GM23248 (cell line): ENCODE measurements around the gene SLX4IP. TPM values are rescaled to one million over a fixed set of nuclear protein-coding genes. Genes with fewer than 3 reads are reported as not detected.
A peak's percentile ranks its signal among the peaks of the same experiment; 100 is the strongest.

ENCODE experiments used
- DNase-seq: peaks from one replicate; pipeline ENCODE4 v3.0.0-alpha.2; 2015
- H2AFZ ChIP-seq: fragments of 200-600 bp; sonication (generic); 2 replicates; pipeline ENCODE4 v1.6.1; 2016; ENCODE audit warnings: antibody characterized with exemption
- H3F3A ChIP-seq: fragments of 200-600 bp; sonication (generic); 2 replicates; pipeline ENCODE4 v1.6.1; 2016; ENCODE audit warnings: mild to moderate bottlenecking, antibody characterized with exemption, mixed run types; ENCODE audit not compliant: insufficient read depth
- H3K27ac ChIP-seq: fragments of 200-600 bp; sonication (generic); 2 replicates; pipeline ENCODE4 v1.5.1; 2016; ENCODE audit warnings: mild to moderate bottlenecking
- H3K27me3 ChIP-seq: fragments of 200-600 bp; sonication (generic); replicated peaks from 2 replicates; pipeline ENCODE4 v1.6.1; 2016; ENCODE audit warnings: mild to moderate bottlenecking; ENCODE audit not compliant: insufficient read depth
- H3K36me3 ChIP-seq: fragments of 200-600 bp; sonication (generic); 2 replicates; pipeline ENCODE4 v1.6.1; 2016; ENCODE audit warnings: low read depth, mild to moderate bottlenecking
- H3K4me1 ChIP-seq: fragments of 200-600 bp; sonication (generic); 2 replicates; pipeline ENCODE4 v1.6.1; 2016; ENCODE audit warnings: mild to moderate bottlenecking; ENCODE audit not compliant: insufficient read depth
- H3K4me2 ChIP-seq: fragments of 200-600 bp; sonication (generic); one replicate; pipeline ENCODE4 v1.6.1; 2016; ENCODE audit warnings: mild to moderate bottlenecking; ENCODE audit not compliant: unreplicated experiment
- H3K4me3 ChIP-seq: fragments of 200-600 bp; sonication (generic); 2 replicates; pipeline ENCODE4 v1.5.1; 2016; ENCODE audit warnings: mild to moderate bottlenecking
- H3K79me2 ChIP-seq: fragments of 200-600 bp; sonication (generic); 2 replicates; pipeline ENCODE4 v1.6.1; 2016; ENCODE audit warnings: mild to moderate bottlenecking; ENCODE audit not compliant: insufficient read depth
- H3K9ac ChIP-seq: fragments of 200-600 bp; sonication (generic); 2 replicates; pipeline ENCODE4 v1.6.1; 2016; ENCODE audit warnings: mild to moderate bottlenecking
- H3K9me2 ChIP-seq: fragments of 200-600 bp; sonication (generic); 2 replicates; pipeline ENCODE4 v1.6.1; 2016; ENCODE audit warnings: mixed run types, mild to moderate bottlenecking, moderate library complexity; ENCODE audit not compliant: insufficient read depth
- H3K9me3 ChIP-seq: fragments of 200-600 bp; sonication (generic); one replicate; pipeline ENCODE4 v1.6.1; 2017; ENCODE audit warnings: low read depth
- H4K20me1 ChIP-seq: fragments of 200-600 bp; sonication (generic); 2 replicates; pipeline ENCODE4 v1.6.0; 2016; ENCODE audit not compliant: insufficient read depth
- EZH2 ChIP-seq: fragments of 200-600 bp; sonication (generic); IDR thresholded peaks from 2 replicates; pipeline ENCODE4 v1.6.1; 2018; ENCODE audit warnings: antibody characterized with exemption, mild to moderate bottlenecking; ENCODE audit not compliant: insufficient read depth, poor library complexity, severe bottlenecking
- EZH2phosphoT487 ChIP-seq: fragments of 200-600 bp; sonication (generic); IDR thresholded peaks from 2 replicates; pipeline ENCODE4 v1.6.1; 2018; ENCODE audit warnings: antibody characterized with exemption, moderate library complexity, mild to moderate bottlenecking, low read depth; ENCODE audit not compliant: insufficient read depth
- WGBS, 2 experiments: methylation state at CpG; one replicate each; pipeline ENCODE4 v1.1.6; 2015 to 2017; ENCODE audit warnings: low lambda C conversion rate in 2 of 2, low coverage in 1 of 2; ENCODE audit errors: missing lambda C conversion rate in 2 of 2; 5-methylcytosine and 5-hydroxymethylcytosine counted together
- in situ Hi-C: fragments of 300-500 bp; cut with MboI; formaldehyde crosslinking; loops from 2 replicates; pipeline ENCODE4 v1.15.0; 2020
- polyA plus RNA-seq: library from polyadenylated mRNA; unstranded; fragments of >200 nt; fragmentation: Nextera tagmentation; extraction: Ambion mirVana; gene quantifications from 2 replicates; pipeline ENCODE4 v1.2.1, GENCODE V29; 2016
- total RNA-seq: library from RNA; depleted of rRNA; stranded (reverse); fragments of >200 nt; shearing (Covaris generic); gene quantifications from 2 replicates; pipeline ENCODE4 v1.2.3, GENCODE V29; 2014

SLX4IP gene
- total and polyA plus RNA-seq, 2 experiments from 2014 or later = 3.7 to 3.9 TPM

- Histone ChIP-seq H3K9me3 (no peaks in the 10 kb centered on the region), H3K79me2 (no peaks in the 10 kb centered on the region)
- in situ Hi-C loops = loop anchor here (25.0 kb wide), 1 partner anchor 868 kb away; no protein-coding TSS in a partner anchor
These were observed 233.7 kb downstream of the SLX4IP start for GRCh38 chr20:10668677-10669368.

GRCh38 chr20:10669843-10670446 lies 234.8 kb downstream of the SLX4IP start:
- Histone ChIP-seq H3F3A (peaks cover 11% of the 10 kb centered on the region; the same call in 1 of the 2 replicates), H3K27ac (no peak overlapping the region), H3K9ac (no peak overlapping the region), H4K20me1 (no peaks in the 10 kb centered on the region), H3K4me3 (no peak overlapping the region), H3K79me2 (no peaks in the 10 kb centered on the region), H3K4me2 (no peak overlapping the region), H2AFZ (no peak overlapping the region), H3K9me3 (no peaks in the 10 kb centered on the region), H3K4me1 (peaks cover 9% of the 10 kb centered on the region; the same call in 1 of the 2 replicates), H3K36me3 (no peaks in the 10 kb centered on the region), H3K27me3 (no peaks in the 10 kb centered on the region), H3K9me2 (no peaks in the 10 kb centered on the region)
- DNase-seq = no peak
- no peak for TF ChIP-seq EZH2phosphoT487
- no peak for TF ChIP-seq EZH2
- in situ Hi-C loops = loop anchor here (10.0 to 25.0 kb wide), 3 partner anchors 535 to 867 kb away; no protein-coding TSS in a partner anchor
- WGBS, 2 experiments = 82 to 85% methylated on average over 6 of the region's 6 CpGs

More at GRCh38 chr20:10668677-10669368, 233.7 kb downstream of the SLX4IP start:
- H2AFZ ChIP-seq = no peak overlapping the region
- H3K36me3 ChIP-seq = no peaks in the 10 kb centered on the region
- no peak overlapping the region for H3K4me3 ChIP-seq
- DNase-seq = no peak
- 95 to 99% methylated on average over 7 of the region's 7 CpGs for WGBS, 2 experiments
- H3K27me3 ChIP-seq = no peaks in the 10 kb centered on the region
- H3K4me1 ChIP-seq = peaks cover 9% of the 10 kb centered on the region; the same call in 1 of the 2 replicates
- no peak overlapping the region for H3K4me2 ChIP-seq
- no peak for TF ChIP-seq EZH2
- no peak for TF ChIP-seq EZH2phosphoT487
- H3F3A ChIP-seq = peaks cover 10% of the 10 kb centered on the region; the same call in 1 of the 2 replicates
- H3K9me2 ChIP-seq = no peaks in the 10 kb centered on the region
- no peak overlapping the region for H3K27ac ChIP-seq
- no peak overlapping the region for H3K9ac ChIP-seq
- H4K20me1 ChIP-seq = no peaks in the 10 kb centered on the region

GRCh38 chr20:10670501-10671220 lies 235.6 kb downstream of the SLX4IP start:
- no peaks in the 10 kb centered on the region for H3K36me3 ChIP-seq
- H3K27ac ChIP-seq = peak overlapping the region; percentile 50; the same call in 1 of the 2 replicates
- WGBS, 2 experiments = 89 to 92% methylated on average over 18 of the region's 18 CpGs
- H3K27me3 ChIP-seq = no peaks in the 10 kb centered on the region
- peaks cover 16% of the 10 kb centered on the region; the same call in 1 of the 2 replicates for H3F3A ChIP-seq
- H4K20me1 ChIP-seq = no peaks in the 10 kb centered on the region
- peak overlapping the region; percentile 53 for H3K9ac ChIP-seq
- no peak for DNase-seq
- no peaks in the 10 kb centered on the region for H3K9me2 ChIP-seq
- in situ Hi-C loops = loop anchor here (10.0 to 25.0 kb wide), 3 partner anchors 534 to 867 kb away; no protein-coding TSS in a partner anchor
- TF ChIP-seq EZH2 (no peak), EZH2phosphoT487 (no peak)
- H3K9me3 ChIP-seq = no peaks in the 10 kb centered on the region
- peak overlapping the region; percentile 74 for H2AFZ ChIP-seq
- peaks cover 9% of the 10 kb centered on the region; the same call in 1 of the 2 replicates for H3K4me1 ChIP-seq
- H3K4me2 ChIP-seq = no peak overlapping the region
- H3K79me2 ChIP-seq = no peaks in the 10 kb centered on the region
- no peak overlapping the region for H3K4me3 ChIP-seq
